Calu3 (cell line): Measurements from ENCODE around the gene NUDT14. TPM values are rescaled to one million over a fixed set of nuclear protein-coding genes. Genes with fewer than 3 reads are reported as not detected.

Experiments
- BruUV-seq: library from RNA; stranded (reverse); fragments of 400-500 nt; replicated peaks from 2 replicates; lab custom pipeline; 2021; lab: Mats Ljungman, UMichigan
- CTCF ChIA-PET: fragments of 300-600 bp; sonication (Branson Sonifier 250); formaldehyde crosslinking; loops from one replicate; lab custom pipeline; 2022; ENCODE audit warnings: antibody characterized with exemption; lab: Charles Lee
- DNase-seq: peaks from one replicate; pipeline ENCODE4 v3.0.0; 2022
- H3K27ac Mint-ChIP-seq: one replicate; pipeline ENCODE4 v1.8.0; 2022; ENCODE audit warnings: mixed read lengths; ENCODE audit not compliant: unreplicated experiment
- H3K27me3 Mint-ChIP-seq: one replicate; pipeline ENCODE4 v1.8.0; 2022; ENCODE audit warnings: mixed read lengths; ENCODE audit not compliant: unreplicated experiment
- H3K36me3 Mint-ChIP-seq: one replicate; pipeline ENCODE4 v1.8.0; 2022; ENCODE audit warnings: mild to moderate bottlenecking, moderate library complexity, mixed read lengths; ENCODE audit not compliant: insufficient read depth, unreplicated experiment
- H3K4me1 Mint-ChIP-seq: one replicate; pipeline ENCODE4 v1.8.0; 2022; ENCODE audit warnings: mild to moderate bottlenecking, low read depth, mixed read lengths; ENCODE audit not compliant: unreplicated experiment
- H3K4me3 Mint-ChIP-seq: one replicate; pipeline ENCODE4 v1.8.0; 2022; ENCODE audit warnings: mild to moderate bottlenecking, low read depth, moderate library complexity, mixed read lengths; ENCODE audit not compliant: unreplicated experiment
- H3K9me3 Mint-ChIP-seq: one replicate; pipeline ENCODE4 v1.8.0; 2022; ENCODE audit warnings: low read depth, mixed read lengths; ENCODE audit not compliant: unreplicated experiment
- CTCF ChIP-seq: fragments of 200-600 bp; IDR thresholded peaks from one replicate; pipeline ENCODE4 v1.8.0; 2022; ENCODE audit warnings: antibody characterized with exemption; ENCODE audit not compliant: unreplicated experiment
- intact Hi-C: fragments of 100-400 bp; cut with micrococcal nuclease; formaldehyde crosslinking; loops from one replicate; pipeline ENCODE4 v1.10.0; 2022; ENCODE audit not compliant: unreplicated experiment
- total RNA-seq: library from RNA; stranded (reverse); gene quantifications from 2 replicates; pipeline ENCODE4 v1.2.3, GENCODE V29; 2022

Gene NUDT14
- total RNA-seq, 1 experiment from 2014 or later = 38.0 TPM

GRCh38 chr14:105185001-105185400 is 3.9 kb upstream of the NUDT14 start:
- Mint-ChIP-seq H3K36me3 (peaks cover 19% of the 10 kb centered on the region), H3K27ac (no peak overlapping the region), H3K4me1 (no peaks in the 10 kb centered on the region), H3K4me3 (no peak overlapping the region), H3K27me3 (peaks cover 53% of the 10 kb centered on the region), H3K9me3 (peaks cover 2% of the 10 kb centered on the region)
- CTCF ChIA-PET = interaction anchor here (0.7 kb wide), 1 partner anchor 22 kb away, joined by 3 read pairs; no protein-coding TSS in a partner anchor
- TF ChIP-seq CTCF = no peak
- DNase-seq = no peak
- intact Hi-C loops = loop anchor here (5.0 kb wide), 1 partner anchor 93 kb away; no protein-coding TSS in a partner anchor
- no TSS peak for BruUV-seq

- peaks cover 48% of the 10 kb centered on the region for H3K27me3 Mint-ChIP-seq
These were observed 3.3 kb upstream of the NUDT14 start for GRCh38 chr14:105184461-105184860.

GRCh38 chr14:105182296-105183020 is 1.3 kb upstream of the NUDT14 start:
- DNase-seq = no peak
- CTCF ChIA-PET = interaction anchor here (0.6 to 1.0 kb wide), 2 partner anchors 91 to 1305 kb away, joined by 3 to 6 read pairs; no protein-coding TSS in a partner anchor
- H3K27ac Mint-ChIP-seq = no peak overlapping the region
- H3K4me1 Mint-ChIP-seq = no peaks in the 10 kb centered on the region
- BruUV-seq = no TSS peak
- TF ChIP-seq CTCF = no peak
- intact Hi-C loops = no loop called here
- H3K4me3 Mint-ChIP-seq = no peak overlapping the region
- peaks cover 34% of the 10 kb centered on the region for H3K27me3 Mint-ChIP-seq
- peaks cover 19% of the 10 kb centered on the region for H3K36me3 Mint-ChIP-seq
- H3K9me3 Mint-ChIP-seq = no peaks in the 10 kb centered on the region

More at GRCh38 chr14:105184461-105184860, 3.3 kb upstream of the NUDT14 start:
- no TSS peak for BruUV-seq
- Mint-ChIP-seq H3K4me3 (no peak overlapping the region), H3K36me3 (peaks cover 19% of the 10 kb centered on the region), H3K9me3 (peaks cover 2% of the 10 kb centered on the region), H3K4me1 (no peaks in the 10 kb centered on the region), H3K27ac (no peak overlapping the region)
- intact Hi-C loops = no loop called here
- DNase-seq = no peak
- TF ChIP-seq CTCF = no peak
- CTCF ChIA-PET = interaction anchor here (0.7 kb wide), 1 partner anchor 23 kb away, joined by 3 read pairs; no protein-coding TSS in a partner anchor

GRCh38 chr14:105181549-105182295 is 610 bp upstream of the NUDT14 start:
- H3K36me3 Mint-ChIP-seq = peaks cover 19% of the 10 kb centered on the region
- peak overlapping the region; percentile 61 for H3K4me3 Mint-ChIP-seq
- peaks cover under 1% of the 10 kb centered on the region for H3K4me1 Mint-ChIP-seq
- DNase-seq = no peak
- peaks cover 34% of the 10 kb centered on the region for H3K27me3 Mint-ChIP-seq
- no peaks in the 10 kb centered on the region for H3K9me3 Mint-ChIP-seq
- CTCF ChIA-PET = interaction anchor here (0.5 to 1.0 kb wide), 5 partner anchors 22 to 1304 kb away, joined by 3 to 6 read pairs (median 4); no protein-coding TSS in a partner anchor
- no TSS peak for BruUV-seq
- H3K27ac Mint-ChIP-seq = no peak overlapping the region
- no peak for TF ChIP-seq CTCF
- intact Hi-C loops = no loop called here
